ENCODE measurements around the gene SEM1. TPM values are rescaled to one million over a fixed set of nuclear protein-coding genes. Genes with fewer than 3 reads are reported as not detected.

SEM1 gene
- total and polyA plus RNA-seq, 9 of the 15 experiments (the other 6 are each of a cell fraction or from before 2014, with no cell fraction given) = 74.7 to 938 (median 454) TPM

DNA sequence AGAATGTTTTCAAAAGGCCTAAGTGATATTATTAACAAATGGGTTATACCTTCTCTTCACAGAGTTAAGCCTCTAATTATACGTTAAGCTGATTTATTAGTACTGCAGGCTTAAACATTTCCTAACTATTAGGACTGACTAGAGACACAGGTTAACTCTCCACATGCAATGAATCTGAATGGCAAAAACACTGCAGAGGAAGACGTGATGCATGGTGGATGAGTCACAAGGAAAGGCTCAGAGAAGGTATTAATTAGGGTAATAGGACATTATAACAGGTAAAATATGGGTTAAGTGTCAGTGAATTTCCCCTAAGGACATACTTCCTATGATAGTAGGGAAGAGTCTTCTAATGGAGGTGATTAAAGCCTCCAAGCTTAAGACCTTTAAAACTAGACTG is 24.7 kb upstream of the SEM1 start:
- peaks cover 2 to 9% of the 10 kb centered on the region in 2 experiments; a peak in 4 of 5 replicates for H3K27me3 ChIP-seq (ENCODE audit: control insufficient read depth in 2 of 2, insufficient read depth in 2 of 2, low read length in 2 of 2)
- TF ChIP-seq NCOA4 (IDR thresholded peaks at IDR 0.05; ENCODE audit: partially characterized antibody) (no peak), HIVEP1 (CRISPR knock-in tag; IDR thresholded peaks at IDR 0.05) (no peak), FOS (IDR thresholded peaks at IDR 0.05; ENCODE audit: extremely low read depth, insufficient read length) (no peak), ZNF511 (CRISPR knock-in tag; IDR thresholded peaks at IDR 0.05) (no peak), ZSCAN32 (CRISPR knock-in tag; IDR thresholded peaks at IDR 0.05) (no peak), BACH1 (tag; IDR thresholded peaks at IDR 0.05) (no peak), USF1 (CRISPR knock-in tag; IDR thresholded peaks at IDR 0.05) (no peak), MITF (IDR thresholded peaks at IDR 0.05) (no peak), HNRNPL (IDR thresholded peaks at IDR 0.05; ENCODE audit: low read depth, low read length) (no peak), ZKSCAN1 (IDR thresholded peaks at IDR 0.05; ENCODE audit: low read depth, low read length) (no peak), HDAC6 (IDR thresholded peaks at IDR 0.05; ENCODE audit: low read depth, low read length) (no peak), NFE2 (IDR thresholded peaks at IDR 0.05; ENCODE audit: low read depth) (no peak), MCM3 (IDR thresholded peaks at IDR 0.05) (no peak)
- TF ChIP-seq, protein P1, sequence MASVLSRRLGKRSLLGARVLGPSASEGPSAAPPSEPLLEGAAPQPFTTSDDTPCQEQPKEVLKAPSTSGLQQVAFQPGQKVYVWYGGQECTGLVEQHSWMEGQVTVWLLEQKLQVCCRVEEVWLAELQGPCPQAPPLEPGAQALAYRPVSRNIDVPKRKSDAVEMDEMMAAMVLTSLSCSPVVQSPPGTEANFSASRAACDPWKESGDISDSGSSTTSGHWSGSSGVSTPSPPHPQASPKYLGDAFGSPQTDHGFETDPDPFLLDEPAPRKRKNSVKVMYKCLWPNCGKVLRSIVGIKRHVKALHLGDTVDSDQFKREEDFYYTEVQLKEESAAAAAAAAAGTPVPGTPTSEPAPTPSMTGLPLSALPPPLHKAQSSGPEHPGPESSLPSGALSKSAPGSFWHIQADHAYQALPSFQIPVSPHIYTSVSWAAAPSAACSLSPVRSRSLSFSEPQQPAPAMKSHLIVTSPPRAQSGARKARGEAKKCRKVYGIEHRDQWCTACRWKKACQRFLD (CRISPR knock-in tag; IDR thresholded peaks at IDR 0.05) = no peak

More for the DNA sequence above, 24.7 kb upstream of the SEM1 start:
- H3K79me2 ChIP-seq (ENCODE audit: control insufficient read depth, insufficient read depth, low read length) = no peaks in the 10 kb centered on the region
- ATAC-seq (no peak), DNase-seq (ENCODE audit: extremely low read depth in 1 of 4, low spot score in 3 of 4) (no peak), FAIRE-seq (no peak)
- no peaks in the 10 kb centered on the region for H3K36me3 ChIP-seq (ENCODE audit: control insufficient read depth, insufficient read depth, low read length)
- no peak overlapping the region for H3K4me3 ChIP-seq
- ChIA-PET POLR2A (interaction anchor here (0.9 kb wide), 1 partner anchor 122 kb away, joined by 3 read pairs; no protein-coding TSS in a partner anchor), CTCF (ENCODE audit: low intra/inter-chr PET ratio) (no interaction called here)
- in situ Hi-C loops (cut with MboI) (no loop called here), intact Hi-C loops (cut with micrococcal nuclease) (no loop called here)
- H3K9ac ChIP-seq (ENCODE audit: insufficient read depth in 1 of 2, low read depth in 2 of 2, low read length in 2 of 2) = no peak overlapping the region
- no peak overlapping the region for H3K4me2 ChIP-seq (ENCODE audit: insufficient read depth, low read length)
- WGBS (ENCODE audit: insufficient coverage, low coverage, missing lambda C conversion rate) = 0% methylated on average over 2 of the region's 2 CpGs
- H3K9me3 ChIP-seq (replicated peaks; ENCODE audit: control insufficient read depth, insufficient read depth, low read depth, low read length) = no peaks in the 10 kb centered on the region
- no peak overlapping the region for H2AFZ ChIP-seq (ENCODE audit: low read depth, low read length)
- H4K20me1 ChIP-seq (replicated peaks; ENCODE audit: control insufficient read depth, insufficient read depth, low read length) = no peaks in the 10 kb centered on the region
- H3K9me1 ChIP-seq (ENCODE audit: control insufficient read depth, insufficient read depth, low read length) = no peaks in the 10 kb centered on the region
- BruUV-seq (replicated peaks) = no TSS peak
- H3K4me1 ChIP-seq (replicated peaks in 1 of 2; ENCODE audit: control insufficient read depth in 2 of 2, insufficient read depth in 2 of 2, low read length in 2 of 2) = no peaks in the 10 kb centered on the region
- H3K27ac ChIP-seq (ENCODE audit: extremely low read depth, low read depth, low read length) = no peak overlapping the region
